K562 (cell line): Measurements from ENCODE around the gene NDUFAF8. TPM values are rescaled to one million over a fixed set of nuclear protein-coding genes. Genes with fewer than 3 reads are reported as not detected.

Experiments used
- ATAC-seq: fragments of 200-7000 bp; cut with Tn5 transposase; 3 replicates; pipeline ENCODE4 v1.9.1; 2020; ENCODE audit warnings: moderate library complexity
- BruUV-seq: library from RNA; stranded (reverse); fragments of 400-500 nt; replicated peaks from 2 replicates; lab custom pipeline; 2021; lab: Mats Ljungman, UMichigan
- CTCF ChIA-PET: fragments of 300-600 bp; formaldehyde crosslinking; extraction: SDS; loops from one replicate; lab custom pipeline; 2021; ENCODE audit warnings: low intra/inter-chr PET ratio; lab: Yijun Ruan, JAX
- POLR2A ChIA-PET: fragments of 300-600, 350-650 bp; sonication (Branson Sonifier 250); formaldehyde crosslinking; extraction: SDS; loops from one replicate; lab custom pipeline; 2021; ENCODE audit warnings: antibody characterized with exemption, inconsistent platforms; lab: Yijun Ruan, JAX
- DNase-seq, 4 experiments: peaks; one replicate each; pipeline versions ENCODE4 v3.0.0 to v3.0.0-alpha.2; 2011 to 2018; ENCODE audit warnings: low spot score in 3 of 4, mixed read lengths in 3 of 4; ENCODE audit errors: extremely low read depth in 1 of 4
- FAIRE-seq: peaks from 2 replicates; lab custom pipeline; 2011; peaks lifted over from hg19 to GRCh38; lab: Jason Lieb, UNC
- H2AFZ ChIP-seq: 2 replicates; pipeline ENCODE4 v1.6.0; 2011; ENCODE audit warnings: low read depth, low read length, control low read depth, inconsistent platforms
- H3K27ac ChIP-seq: fragments of 200-600 bp; 3 replicates; pipeline ENCODE4 v1.8.0; 2011; ENCODE audit warnings: low read depth, mild to moderate bottlenecking, control low read depth, inconsistent platforms, low read length, moderate library complexity, mixed read lengths; ENCODE audit errors: extremely low read depth
- H3K27me3 ChIP-seq, 2 experiments: fragments of 300-600 bp in 1 of 2; 2 replicates in 1 of 2; 3 replicates in 1 of 2; pipeline versions ENCODE4 v1.6.0 to v1.8.0; 2011; ENCODE audit warnings: inconsistent platforms in 2 of 2, low read length in 2 of 2, mild to moderate bottlenecking in 1 of 2, mixed read lengths in 1 of 2, moderate library complexity in 1 of 2; ENCODE audit not compliant: control insufficient read depth in 2 of 2, insufficient read depth in 2 of 2
- H3K36me3 ChIP-seq: fragments of 300-600 bp; 3 replicates; pipeline ENCODE4 v1.8.0; 2011; ENCODE audit warnings: mild to moderate bottlenecking, low read length, inconsistent platforms; ENCODE audit not compliant: control insufficient read depth, insufficient read depth
- H3K4me1 ChIP-seq, 2 experiments: fragments of 200-600 bp in 1 of 2; replicated peaks in 1 of 2; 2 replicates in 1 of 2; 3 replicates in 1 of 2; pipeline versions ENCODE4 v1.5.1 to v1.8.0; 2011; ENCODE audit warnings: inconsistent platforms in 2 of 2, low read length in 2 of 2, mild to moderate bottlenecking in 1 of 2, mixed read lengths in 1 of 2, moderate library complexity in 1 of 2; ENCODE audit not compliant: control insufficient read depth in 2 of 2, insufficient read depth in 2 of 2
- H3K4me2 ChIP-seq: 2 replicates; pipeline ENCODE4 v1.6.1; 2011; ENCODE audit warnings: low read length, control low read depth, inconsistent platforms, mixed read lengths; ENCODE audit not compliant: insufficient read depth
- H3K4me3 ChIP-seq: fragments of 200-600 bp; sonication (generic), shearing (Covaris generic); 2 replicates; pipeline ENCODE4 v1.5.1; 2016; ENCODE audit warnings: control low read depth, inconsistent platforms
- H3K79me2 ChIP-seq: fragments of 200-600 bp; 3 replicates; pipeline ENCODE4 v1.8.0; 2011; ENCODE audit warnings: low read length, inconsistent platforms; ENCODE audit not compliant: control insufficient read depth, insufficient read depth
- H3K9ac ChIP-seq, 2 experiments: 2 replicates each; pipeline versions ENCODE4 v1.6.0 to v1.6.1; 2011; ENCODE audit warnings: low read depth in 2 of 2, low read length in 2 of 2, control low read depth in 1 of 2, inconsistent platforms in 1 of 2, mild to moderate bottlenecking in 1 of 2, mixed read lengths in 1 of 2; ENCODE audit not compliant: insufficient read depth in 1 of 2
- H3K9me1 ChIP-seq: one replicate; pipeline ENCODE4 v1.6.0; 2011; ENCODE audit warnings: inconsistent platforms, mild to moderate bottlenecking, low read length, moderate library complexity; ENCODE audit not compliant: control insufficient read depth, insufficient read depth
- H3K9me3 ChIP-seq: replicated peaks from 2 replicates; pipeline ENCODE4 v1.5.1; 2011; ENCODE audit warnings: low read depth, low read length, inconsistent platforms; ENCODE audit not compliant: control insufficient read depth, insufficient read depth
- H4K20me1 ChIP-seq: replicated peaks from 2 replicates; pipeline ENCODE4 v1.6.1; 2011; ENCODE audit warnings: low read length, inconsistent platforms, mixed read lengths; ENCODE audit not compliant: control insufficient read depth, insufficient read depth
- E2F6 ChIP-seq, 2 experiments: IDR thresholded peaks; 2 replicates each; pipeline ENCODE4 v1.6.1; 2011; ENCODE audit warnings: borderline replicate concordance in 1 of 2, control low read depth in 1 of 2, low read depth in 1 of 2, low read length in 1 of 2, mild to moderate bottlenecking in 1 of 2, mixed read lengths in 1 of 2, moderate library complexity in 1 of 2; ENCODE audit not compliant: insufficient read depth in 1 of 2, insufficient read length in 1 of 2, poor library complexity in 1 of 2, severe bottlenecking in 1 of 2; ENCODE audit errors: extremely low read depth in 1 of 2
- POLR2G ChIP-seq: fragments of 200-400 bp; formaldehyde crosslinking; IDR thresholded peaks from 2 replicates; pipeline ENCODE4 v1.6.1; 2017; ENCODE audit warnings: low read depth, mild to moderate bottlenecking, antibody characterized with exemption, low read length, moderate library complexity
- WGBS: fragments of 100-300 bp; shearing (Covaris generic); methylation state at CpG from one replicate; pipeline ENCODE4 v1.1.6; 2016; ENCODE audit warnings: low coverage, mixed read lengths; ENCODE audit not compliant: insufficient coverage; ENCODE audit errors: missing lambda C conversion rate; 5-methylcytosine and 5-hydroxymethylcytosine counted together
- in situ Hi-C: fragments of 300-500 bp; cut with MboI; formaldehyde crosslinking; loops from 4 replicates; pipeline ENCODE4 v1.15.0; 2018; ENCODE audit warnings: inconsistent platforms, mixed read lengths
- intact Hi-C: fragments of 100-400 bp; cut with micrococcal nuclease; formaldehyde crosslinking; loops from 2 replicates; pipeline ENCODE4 v1.14.2; 2022
- polyA plus RNA-seq, 8 experiments: library from polyadenylated mRNA; depleted of rRNA in 4 of 8; stranded (reverse) in 5 of 8; unstranded in 3 of 8; fragments of >200 nt; fragmentation: Nextera tagmentation in 2 of 8; fragmentation: Illumina TruSeq in 1 of 8; extraction: Ambion mirVana in 2 of 8; extraction: Trizol in 1 of 8; gene quantifications; 2 replicates each; pipeline versions ENCODE4 v1.2.1 to v1.2.3, GENCODE V29; 2011 to 2014; ENCODE audit warnings: inconsistent platforms in 1 of 8, missing spikeins in 1 of 8
- total RNA-seq, 7 experiments: library from RNA; depleted of rRNA in 6 of 7; stranded (reverse); fragments of >200 nt in 6 of 7; fragmentation: Illumina TruSeq in 2 of 7; extraction: Trizol in 2 of 7; gene quantifications; 2 replicates each; pipeline versions ENCODE4 v1.2.1 to v1.2.3, GENCODE V29; 2011 to 2021; ENCODE audit warnings: low replicate concordance in 1 of 7

NDUFAF8 gene
- total and polyA plus RNA-seq, 9 of the 15 experiments (the other 6 are each of a cell fraction or from before 2014, with no cell fraction given), result 13.5 to 144 (median 90.0) TPM

GRCh38 chr17:81236784-81237183 lies 2.3 kb upstream of the NDUFAF8 start:
- H3K79me2 ChIP-seq, result peaks cover 32% of the 10 kb centered on the region

More at GRCh38 chr17:81236784-81237183, 2.3 kb upstream of the NDUFAF8 start:
- peak overlapping the region in 1 of 2 experiments; percentile 41; a peak in 2 of 4 replicates for H3K9ac ChIP-seq
- FAIRE-seq, result no peak
- 0 out of 2 replicates have a peak, but pooled peaks have one; percentile 4 for TF ChIP-seq POLR2G
- TF ChIP-seq E2F6 (IDR thresholded peaks at IDR 0.05; ENCODE audit: borderline replicate concordance in 1 of 2, extremely low read depth in 1 of 2, insufficient read depth in 1 of 2, insufficient read length in 1 of 2, low read depth in 1 of 2, low read length in 1 of 2, poor library complexity in 1 of 2, severe bottlenecking in 1 of 2), result no peak
- TF ChIP-seq, all 486 proteins: peak for 1
- WGBS, result 90% methylated on average over 20 of the region's 21 CpGs
- no peaks in the 10 kb centered on the region for H3K27me3 ChIP-seq
- no peaks in the 10 kb centered on the region for H3K9me3 ChIP-seq
- peaks cover 20% of the 10 kb centered on the region; the same call in 1 of the 3 replicates for H3K36me3 ChIP-seq
- no TSS peak for BruUV-seq
- POLR2A ChIA-PET, result no interaction called here
- H3K4me2 ChIP-seq, result no peak overlapping the region
- peaks cover 9% of the 10 kb centered on the region for H3K9me1 ChIP-seq
- peaks cover 33% of the 10 kb centered on the region for H4K20me1 ChIP-seq
- no peak for DNase-seq
- ATAC-seq, result no peak
- H3K4me1 ChIP-seq, result peaks cover 29 to 93% of the 10 kb centered on the region in 2 experiments
- no peak overlapping the region for H2AFZ ChIP-seq
- CTCF ChIA-PET, result no interaction called here
- no peak overlapping the region for H3K27ac ChIP-seq
- intact Hi-C loops (loop anchor here (10.0 kb wide), 1 partner anchor 222 kb away; no protein-coding TSS in a partner anchor), in situ Hi-C loops (loop anchor here (25.0 kb wide), 1 partner anchor 99 kb away; no protein-coding TSS in a partner anchor)
- H3K4me3 ChIP-seq, result no peak overlapping the region
